ENCODE data around the gene TMEM259. TPM values are rescaled to one million over a fixed set of nuclear protein-coding genes. Genes with fewer than 3 reads are reported as not detected.

The TMEM259 gene
- total RNA-seq, 1 donor from 2014 or later, result 157 TPM

DNA sequence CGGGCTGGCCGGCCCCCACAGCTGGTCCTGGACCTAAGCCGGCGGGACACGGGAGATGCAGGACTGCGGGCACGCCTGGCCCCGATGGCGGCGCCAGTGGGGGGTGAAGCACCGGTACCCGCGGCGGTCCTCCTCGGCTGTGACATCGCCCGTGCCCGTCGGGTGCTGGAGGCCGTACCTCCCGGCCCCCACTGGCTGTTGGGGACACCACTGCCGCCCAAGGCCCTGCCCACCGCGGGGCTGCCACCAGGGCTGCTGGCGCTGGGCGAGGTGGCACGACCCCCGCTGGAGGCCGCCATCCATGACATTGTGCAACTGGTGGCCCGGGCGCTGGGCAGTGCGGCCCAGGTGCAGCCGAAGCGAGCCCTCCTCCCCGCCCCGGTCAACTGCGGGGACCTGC is 17.6 kb downstream of the TMEM259 start:
- Mint-ChIP-seq H3K4me1 (ENCODE audit: unreplicated experiment) (peaks cover 4% of the 10 kb centered on the region), H3K36me3 (ENCODE audit: unreplicated experiment) (no peaks in the 10 kb centered on the region), H3K27me3 (ENCODE audit: unreplicated experiment) (peaks cover 21% of the 10 kb centered on the region), H3K4me3 (ENCODE audit: unreplicated experiment) (no peak overlapping the region), H3K27ac (ENCODE audit: unreplicated experiment) (no peak overlapping the region), H3K9me3 (ENCODE audit: unreplicated experiment) (no peaks in the 10 kb centered on the region)
- DNase-seq (ENCODE audit: extremely low spot score, unreplicated experiment), result no peak
- TF ChIP-seq CTCF (IDR thresholded peaks at IDR 0.05), result no peak

- Mint-ChIP-seq H3K9me3 (ENCODE audit: unreplicated experiment) (no peaks in the 10 kb centered on the region), H3K4me1 (ENCODE audit: unreplicated experiment) (peaks cover 5% of the 10 kb centered on the region), H3K27ac (ENCODE audit: unreplicated experiment) (no peak overlapping the region), H3K27me3 (ENCODE audit: unreplicated experiment) (peaks cover 28% of the 10 kb centered on the region), H3K36me3 (ENCODE audit: unreplicated experiment) (no peaks in the 10 kb centered on the region), H3K4me3 (ENCODE audit: unreplicated experiment) (no peak overlapping the region)
- DNase-seq (ENCODE audit: extremely low spot score, unreplicated experiment), result no peak
- TF ChIP-seq CTCF (IDR thresholded peaks at IDR 0.05), result no peak
Observed at GRCh38 chr19:1002600-1002999, 18.3 kb downstream of the TMEM259 start.

GRCh38 chr19:1001538-1002166 is 19.3 kb downstream of the TMEM259 start:
- H3K27me3 Mint-ChIP-seq (ENCODE audit: unreplicated experiment), result peaks cover 30% of the 10 kb centered on the region
- DNase-seq (ENCODE audit: extremely low spot score, unreplicated experiment), result no peak
- H3K27ac Mint-ChIP-seq (ENCODE audit: unreplicated experiment), result no peak overlapping the region
- H3K36me3 Mint-ChIP-seq (ENCODE audit: unreplicated experiment), result no peaks in the 10 kb centered on the region
- TF ChIP-seq CTCF (IDR thresholded peaks at IDR 0.05), result peak; percentile 95
- no peaks in the 10 kb centered on the region for H3K9me3 Mint-ChIP-seq (ENCODE audit: unreplicated experiment)
- H3K4me3 Mint-ChIP-seq (ENCODE audit: unreplicated experiment), result no peak overlapping the region
- peaks cover 5% of the 10 kb centered on the region for H3K4me1 Mint-ChIP-seq (ENCODE audit: unreplicated experiment)

GRCh38 chr19:1000591-1001537 is 20.1 kb downstream of the TMEM259 start:
- Mint-ChIP-seq H3K4me3 (ENCODE audit: unreplicated experiment) (peak overlapping the region; percentile 32), H3K27ac (ENCODE audit: unreplicated experiment) (no peak overlapping the region), H3K9me3 (ENCODE audit: unreplicated experiment) (no peaks in the 10 kb centered on the region), H3K4me1 (ENCODE audit: unreplicated experiment) (peaks cover 5% of the 10 kb centered on the region), H3K27me3 (ENCODE audit: unreplicated experiment) (peaks cover 34% of the 10 kb centered on the region), H3K36me3 (ENCODE audit: unreplicated experiment) (no peaks in the 10 kb centered on the region)
- TF ChIP-seq CTCF (IDR thresholded peaks at IDR 0.05), result no peak
- DNase-seq (ENCODE audit: extremely low spot score, unreplicated experiment), result no peak

- H3K9me3 Mint-ChIP-seq (ENCODE audit: unreplicated experiment), result no peaks in the 10 kb centered on the region
- peaks cover 5% of the 10 kb centered on the region for H3K4me1 Mint-ChIP-seq (ENCODE audit: unreplicated experiment)
- no peak for DNase-seq (ENCODE audit: extremely low spot score, unreplicated experiment)
- peaks cover 34% of the 10 kb centered on the region for H3K27me3 Mint-ChIP-seq (ENCODE audit: unreplicated experiment)
- no peaks in the 10 kb centered on the region for H3K36me3 Mint-ChIP-seq (ENCODE audit: unreplicated experiment)
- peak within 1 kb of the TSS; percentile 32 for H3K4me3 Mint-ChIP-seq (ENCODE audit: unreplicated experiment)
- TF ChIP-seq CTCF (IDR thresholded peaks at IDR 0.05), result peak; percentile 69
- no peak within 1 kb of the TSS for H3K27ac Mint-ChIP-seq (ENCODE audit: unreplicated experiment)
Observed at GRCh38 chr19:1000095-1000494, 20.8 kb downstream of the TMEM259 start, which contains the start of gene GRIN3B. GRIN3B (plus strand) TSS chr19:1000419; CDS start chr19:1000438, 19 bp downstream.
